ENCODE measurements around the gene TJP1. TPM values are rescaled to one million over a fixed set of nuclear protein-coding genes. Genes with fewer than 3 reads are reported as not detected.
"Not testable (repeated sequence)": the region's sequence is repeated elsewhere in the genome, so short reads cannot be mapped to it uniquely, and the experiment has no call there.

The TJP1 gene
- total RNA-seq, 1 donor from 2014 or later = 89.3 TPM

DNA sequence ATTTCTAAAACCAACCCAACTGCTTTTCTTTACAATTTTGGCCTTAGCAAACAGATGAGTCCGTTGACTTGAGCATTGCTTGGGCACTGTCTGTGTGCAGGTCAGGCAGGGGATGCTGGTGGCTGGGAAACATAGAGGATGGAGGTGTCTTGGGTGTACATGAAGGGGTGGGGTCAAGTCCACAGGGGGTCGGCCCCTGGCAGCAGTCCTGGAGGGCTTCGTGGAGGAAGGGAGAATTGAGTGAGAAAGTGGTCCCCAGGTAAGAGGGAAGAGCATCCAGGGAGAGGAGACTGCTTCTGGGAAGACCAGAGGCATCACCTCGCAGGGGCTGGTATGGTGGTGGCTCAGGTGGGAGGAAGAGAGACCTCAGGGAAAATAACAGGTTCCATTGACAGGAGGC is 144.8 kb downstream of the TJP1 start:
- Mint-ChIP-seq H3K4me1 (ENCODE audit: unreplicated experiment) (peaks cover 13% of the 10 kb centered on the region), H3K36me3 (no peaks in the 10 kb centered on the region), H3K4me3 (peak overlapping the region; percentile 44), H3K27me3 (peaks cover 23% of the 10 kb centered on the region), H3K27ac (peak overlapping the region; percentile 52), H3K9me3 (peaks cover 4% of the 10 kb centered on the region)
- TF ChIP-seq, protein P1, sequence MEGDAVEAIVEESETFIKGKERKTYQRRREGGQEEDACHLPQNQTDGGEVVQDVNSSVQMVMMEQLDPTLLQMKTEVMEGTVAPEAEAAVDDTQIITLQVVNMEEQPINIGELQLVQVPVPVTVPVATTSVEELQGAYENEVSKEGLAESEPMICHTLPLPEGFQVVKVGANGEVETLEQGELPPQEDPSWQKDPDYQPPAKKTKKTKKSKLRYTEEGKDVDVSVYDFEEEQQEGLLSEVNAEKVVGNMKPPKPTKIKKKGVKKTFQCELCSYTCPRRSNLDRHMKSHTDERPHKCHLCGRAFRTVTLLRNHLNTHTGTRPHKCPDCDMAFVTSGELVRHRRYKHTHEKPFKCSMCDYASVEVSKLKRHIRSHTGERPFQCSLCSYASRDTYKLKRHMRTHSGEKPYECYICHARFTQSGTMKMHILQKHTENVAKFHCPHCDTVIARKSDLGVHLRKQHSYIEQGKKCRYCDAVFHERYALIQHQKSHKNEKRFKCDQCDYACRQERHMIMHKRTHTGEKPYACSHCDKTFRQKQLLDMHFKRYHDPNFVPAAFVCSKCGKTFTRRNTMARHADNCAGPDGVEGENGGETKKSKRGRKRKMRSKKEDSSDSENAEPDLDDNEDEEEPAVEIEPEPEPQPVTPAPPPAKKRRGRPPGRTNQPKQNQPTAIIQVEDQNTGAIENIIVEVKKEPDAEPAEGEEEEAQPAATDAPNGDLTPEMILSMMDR (conservative IDR thresholded peaks at IDR 0.05) = no peak
- no peak for DNase-seq (ENCODE audit: extremely low spot score, unreplicated experiment)

DNA sequence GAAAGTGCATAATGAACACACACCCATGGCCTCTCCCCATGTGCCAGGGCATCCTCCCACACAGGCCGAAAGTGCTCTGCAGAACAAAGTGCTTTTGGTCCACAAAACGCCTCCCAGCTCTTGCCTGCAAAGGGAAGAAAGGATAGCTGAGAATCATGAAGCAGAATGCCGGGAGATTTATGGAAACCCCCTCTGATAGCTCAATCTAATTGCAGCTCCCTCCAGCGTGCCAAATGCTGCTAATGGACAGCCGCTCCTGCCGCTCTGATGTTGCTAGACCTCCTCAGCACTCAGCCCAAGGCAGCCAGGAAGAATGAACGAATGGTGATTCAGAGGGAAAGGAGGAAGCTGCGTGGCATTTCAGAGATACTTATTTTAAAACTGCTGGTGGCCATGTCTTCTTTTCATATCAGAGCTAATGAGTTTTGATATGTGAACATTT is 145.3 kb downstream of the TJP1 start:
- peaks cover 13% of the 10 kb centered on the region for H3K4me1 Mint-ChIP-seq (ENCODE audit: unreplicated experiment)
- TF ChIP-seq, protein P1 (conservative IDR thresholded peaks at IDR 0.05) = no peak
- no peak for DNase-seq (ENCODE audit: extremely low spot score, unreplicated experiment)
- peak overlapping the region; percentile 44 for H3K4me3 Mint-ChIP-seq
- peaks cover 4% of the 10 kb centered on the region for H3K9me3 Mint-ChIP-seq
- no peaks in the 10 kb centered on the region for H3K36me3 Mint-ChIP-seq
- peaks cover 23% of the 10 kb centered on the region for H3K27me3 Mint-ChIP-seq
- peak overlapping the region; percentile 52 for H3K27ac Mint-ChIP-seq

DNA sequence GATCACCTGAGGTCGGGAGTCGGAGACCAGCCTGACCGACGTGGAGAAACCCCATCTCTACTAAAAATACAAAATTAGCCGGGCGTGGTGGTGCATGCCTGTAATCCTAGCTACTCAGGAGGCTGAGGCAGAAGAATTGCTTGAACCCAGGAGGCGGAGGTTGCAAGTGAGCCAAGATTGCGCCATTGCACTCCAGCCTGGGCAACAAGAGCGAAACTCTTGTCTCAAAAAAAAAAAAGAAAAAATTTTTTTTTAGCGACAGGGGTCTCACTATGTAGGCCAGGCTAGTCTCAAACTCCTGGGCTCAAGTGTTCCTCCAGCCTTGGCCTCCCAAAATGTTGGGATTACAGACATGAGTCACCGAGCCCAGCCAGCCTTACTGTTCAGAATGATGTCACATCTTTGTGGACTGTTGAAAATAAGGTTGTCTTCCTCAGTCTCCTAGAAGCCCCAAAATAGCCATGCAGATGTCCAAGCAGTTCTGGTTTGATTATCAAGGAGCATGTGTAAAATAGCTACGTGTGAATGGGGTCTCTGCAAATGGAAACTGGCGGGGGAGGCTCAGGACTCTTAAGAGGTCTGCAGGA is 145.8 kb downstream of the TJP1 start:
- H3K36me3 Mint-ChIP-seq; H3K9me3 Mint-ChIP-seq; DNase-seq (ENCODE audit: extremely low spot score, unreplicated experiment): not testable (repeated sequence)
- H3K27ac Mint-ChIP-seq = peak overlapping the region; percentile 52
- H3K4me1 Mint-ChIP-seq (ENCODE audit: unreplicated experiment) = peaks cover 17% of the 10 kb centered on the region
- H3K4me3 Mint-ChIP-seq = peak overlapping the region; percentile 44
- peaks cover 23% of the 10 kb centered on the region for H3K27me3 Mint-ChIP-seq

DNA sequence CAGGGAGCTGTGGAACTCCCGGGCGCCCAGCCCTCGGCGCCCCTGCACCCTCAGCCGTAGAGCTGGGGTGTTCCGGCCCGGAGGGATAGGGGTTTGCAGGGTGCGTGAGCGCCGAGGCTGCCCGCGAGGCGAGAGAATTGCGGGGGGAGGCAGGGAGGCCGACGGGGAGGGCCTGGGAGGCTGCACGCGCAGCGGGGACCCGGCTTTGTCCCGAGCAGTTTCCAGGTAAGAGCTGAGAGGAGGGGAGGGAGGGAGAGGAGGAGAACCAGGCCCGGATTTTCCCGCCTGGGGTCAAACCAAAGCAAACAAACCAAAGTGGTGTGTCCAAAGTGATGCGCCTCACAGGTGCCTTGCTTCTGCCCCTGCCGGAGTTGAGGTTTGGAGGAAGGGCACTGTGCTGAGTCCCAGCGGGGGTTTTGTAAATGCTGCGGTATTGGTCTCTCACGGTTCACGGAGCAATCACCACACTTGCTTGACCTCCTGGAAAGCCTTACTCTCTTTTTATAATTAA is 146.4 kb downstream of the TJP1 start:
- peaks cover 23% of the 10 kb centered on the region for H3K27me3 Mint-ChIP-seq
- H3K4me3 Mint-ChIP-seq = peak overlapping the region; percentile 82
- TF ChIP-seq, protein P1 (conservative IDR thresholded peaks at IDR 0.05) = no peak
- no peak for DNase-seq (ENCODE audit: extremely low spot score, unreplicated experiment)
- no peaks in the 10 kb centered on the region for H3K36me3 Mint-ChIP-seq
- H3K4me1 Mint-ChIP-seq (ENCODE audit: unreplicated experiment) = peaks cover 23% of the 10 kb centered on the region
- no peak overlapping the region for H3K27ac Mint-ChIP-seq
- peaks cover 4% of the 10 kb centered on the region for H3K9me3 Mint-ChIP-seq

DNA sequence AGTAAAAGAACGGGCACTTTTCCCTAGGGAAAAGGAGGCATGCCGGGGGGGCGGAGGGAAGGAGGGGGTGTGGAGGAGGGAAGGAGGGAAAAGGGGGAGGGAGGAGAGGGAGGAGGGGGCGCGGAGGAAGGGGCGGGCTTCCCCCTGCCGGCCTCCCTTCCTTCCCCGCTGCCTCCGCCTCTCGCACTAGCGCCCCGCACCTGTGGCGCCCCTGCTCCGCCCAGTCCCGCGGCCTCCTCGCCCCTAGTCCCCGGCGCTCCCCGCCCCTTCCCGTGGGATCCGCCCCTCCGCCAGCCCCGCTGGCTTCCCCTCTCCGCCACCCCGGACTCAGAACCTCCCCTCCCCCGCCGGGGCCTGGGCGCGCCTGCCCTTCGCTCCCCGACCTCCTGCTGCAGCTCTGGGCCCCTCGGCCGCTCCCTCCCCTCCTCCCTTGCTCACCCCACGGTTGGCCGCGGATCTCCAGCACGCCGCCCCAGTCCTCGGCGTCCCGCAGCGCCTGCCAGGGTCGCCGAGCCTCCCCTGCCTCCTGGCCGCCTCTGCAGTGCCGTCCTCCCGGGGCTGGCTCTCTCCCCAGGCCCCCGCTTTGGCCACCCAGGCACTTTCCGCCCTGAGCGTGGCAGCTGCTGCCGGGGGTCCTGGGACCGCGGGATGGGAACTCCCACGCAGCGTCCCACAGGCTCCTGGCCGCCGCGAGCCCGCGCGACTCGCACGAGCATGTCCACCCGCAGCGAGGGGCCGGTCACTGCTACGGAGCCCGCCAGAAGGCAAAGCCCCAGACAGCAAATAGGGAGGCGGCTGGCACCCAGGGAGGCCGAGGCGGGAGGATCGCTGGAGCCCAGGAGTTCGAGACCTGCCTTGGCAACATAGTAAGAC is 147.4 kb downstream of the TJP1 start:
- peaks cover 7% of the 10 kb centered on the region for H3K9me3 Mint-ChIP-seq

More for the DNA sequence above, 147.4 kb downstream of the TJP1 start:
- H3K27me3 Mint-ChIP-seq = peaks cover 25% of the 10 kb centered on the region
- no peaks in the 10 kb centered on the region for H3K36me3 Mint-ChIP-seq
- peak overlapping the region; percentile 81 for H3K4me3 Mint-ChIP-seq
- H3K27ac Mint-ChIP-seq = no peak overlapping the region
- peak; percentile 81 for DNase-seq (ENCODE audit: extremely low spot score, unreplicated experiment)
- TF ChIP-seq, protein P1 (conservative IDR thresholded peaks at IDR 0.05) = no peak
- peaks cover 29% of the 10 kb centered on the region for H3K4me1 Mint-ChIP-seq (ENCODE audit: unreplicated experiment)
